Duodenal mucosa (tissue), 2 donors: Measurements from ENCODE around the gene KIF5C.
A peak's percentile ranks its signal among the peaks of the same experiment; 100 is the strongest.

Experiments
- H3K27ac ChIP-seq: one replicate; pipeline ENCODE4 v1.7.0; 2013; ENCODE audit warnings: low read depth, low read length
- H3K27me3 ChIP-seq, 2 donors: one replicate each; pipeline ENCODE4 v1.7.0; 2013; ENCODE audit warnings: low read length in 2 of 2, control low read depth in 1 of 2; ENCODE audit not compliant: insufficient read depth in 2 of 2, control insufficient read depth in 1 of 2
- H3K36me3 ChIP-seq, 2 donors: one replicate each; pipeline ENCODE4 v1.7.0; 2013; ENCODE audit warnings: low read length in 2 of 2, control low read depth in 1 of 2; ENCODE audit not compliant: insufficient read depth in 2 of 2, control insufficient read depth in 1 of 2
- H3K4me1 ChIP-seq, 2 donors: one replicate each; pipeline ENCODE4 v1.7.0; 2013; ENCODE audit warnings: low read length in 2 of 2, control low read depth in 1 of 2; ENCODE audit not compliant: insufficient read depth in 2 of 2, control insufficient read depth in 1 of 2
- H3K4me3 ChIP-seq, 2 donors: one replicate each; pipeline ENCODE4 v1.7.0; 2013; ENCODE audit warnings: low read length in 2 of 2, low read depth in 1 of 2
- H3K9ac ChIP-seq, 2 donors: one replicate each; pipeline ENCODE4 v1.7.0; 2013; ENCODE audit warnings: low read length in 2 of 2, low read depth in 1 of 2
- H3K9me3 ChIP-seq, 2 donors: one replicate each; pipeline ENCODE4 v1.7.0; 2013; ENCODE audit warnings: low read length in 2 of 2, control low read depth in 1 of 2; ENCODE audit not compliant: control insufficient read depth in 1 of 2

Gene KIF5C

GRCh38 chr2:149029307-149029965 is 154.4 kb downstream of the KIF5C start:
- H3K27me3 ChIP-seq, result peaks cover 0 to 10% of the 10 kb centered on the region in 2 donors
- no peaks in the 10 kb centered on the region for H3K36me3 ChIP-seq
- H3K4me1 ChIP-seq, result peaks cover 3 to 10% of the 10 kb centered on the region in 2 donors
- H3K9ac ChIP-seq, result no peak overlapping the region
- H3K27ac ChIP-seq, result no peak overlapping the region
- no peak overlapping the region for H3K4me3 ChIP-seq
- H3K9me3 ChIP-seq, result no peaks in the 10 kb centered on the region

DNA sequence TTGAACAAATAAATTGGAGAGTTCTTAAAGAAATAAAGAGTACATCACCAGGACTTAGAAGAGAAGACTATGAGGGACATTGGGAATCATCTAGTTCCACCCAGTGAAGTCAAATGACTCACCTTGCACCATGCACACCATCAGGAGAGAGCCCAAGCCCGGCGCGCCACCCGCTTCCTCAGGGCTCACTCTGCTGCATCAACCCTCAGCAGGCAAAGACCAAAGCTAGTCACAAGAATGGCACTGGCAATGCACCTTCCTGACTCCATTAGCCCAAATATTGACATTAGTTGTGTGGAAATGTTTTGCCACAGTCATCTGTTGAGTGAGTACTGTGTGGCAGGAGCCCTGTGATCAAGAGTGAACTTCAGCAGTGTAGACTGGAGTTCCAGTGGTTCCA is 156.4 kb downstream of the KIF5C start:
- H3K27me3 ChIP-seq, result peaks cover 0 to 12% of the 10 kb centered on the region in 2 donors
- H3K9ac ChIP-seq, result no peak overlapping the region
- no peaks in the 10 kb centered on the region for H3K36me3 ChIP-seq
- no peaks in the 10 kb centered on the region for H3K9me3 ChIP-seq
- no peak overlapping the region for H3K27ac ChIP-seq
- no peak overlapping the region for H3K4me3 ChIP-seq
- no peaks in the 10 kb centered on the region for H3K4me1 ChIP-seq

DNA sequence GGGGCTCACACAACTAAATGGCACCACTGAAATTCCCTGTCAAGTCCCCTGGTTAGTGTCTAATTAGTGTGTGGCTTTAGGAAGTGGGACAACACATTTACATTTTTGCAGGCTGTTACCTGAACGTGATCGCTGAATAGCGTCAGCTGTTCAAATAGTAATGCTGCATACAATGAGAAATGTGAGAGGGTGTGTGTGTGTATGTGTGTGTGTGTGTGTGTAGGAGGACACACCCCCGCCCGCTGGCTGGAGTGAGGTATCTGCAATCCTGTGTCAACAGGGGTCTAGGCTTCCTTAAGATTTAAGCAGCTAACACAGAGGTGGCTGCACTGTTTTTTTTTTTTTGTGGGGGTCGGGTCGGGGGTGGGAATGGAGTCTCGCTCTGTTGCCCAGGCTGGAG is 158.7 kb downstream of the KIF5C start:
- H3K9me3 ChIP-seq, result no peaks in the 10 kb centered on the region

DNA sequence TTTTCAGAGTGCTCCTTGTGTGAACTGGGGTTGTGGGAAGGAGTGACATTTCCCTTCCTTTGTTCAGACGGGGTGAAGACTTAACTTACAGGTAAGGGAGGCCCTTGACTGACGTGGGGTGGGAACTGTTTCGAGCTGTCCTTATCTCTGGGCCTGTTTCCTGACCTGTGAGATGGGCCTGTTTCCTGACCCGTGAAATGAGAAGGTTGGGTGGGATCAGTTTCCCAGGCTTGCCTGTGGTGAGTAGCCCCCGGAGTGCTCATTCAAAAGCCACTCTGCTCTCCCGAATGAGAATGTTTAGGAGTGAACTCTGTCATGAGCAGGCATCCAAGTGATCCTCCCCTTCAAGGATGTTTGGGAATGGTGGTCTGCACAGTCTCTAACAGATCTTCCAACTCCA is 159.4 kb downstream of the KIF5C start:
- H3K9me3 ChIP-seq, result no peaks in the 10 kb centered on the region
- no peaks in the 10 kb centered on the region for H3K4me1 ChIP-seq
- no peak overlapping the region for H3K27ac ChIP-seq
- no peaks in the 10 kb centered on the region for H3K36me3 ChIP-seq
- H3K27me3 ChIP-seq, result peaks cover 12 to 14% of the 10 kb centered on the region in 2 donors
- no peak overlapping the region for H3K9ac ChIP-seq
- H3K4me3 ChIP-seq, result no peak overlapping the region

More for the DNA sequence above, 158.7 kb downstream of the KIF5C start:
- Histone ChIP-seq H3K9ac (no peak overlapping the region), H3K4me1 (no peaks in the 10 kb centered on the region), H3K4me3 (no peak overlapping the region), H3K27ac (no peak overlapping the region), H3K27me3 (peaks cover 8 to 13% of the 10 kb centered on the region in 2 donors), H3K36me3 (no peaks in the 10 kb centered on the region)

DNA sequence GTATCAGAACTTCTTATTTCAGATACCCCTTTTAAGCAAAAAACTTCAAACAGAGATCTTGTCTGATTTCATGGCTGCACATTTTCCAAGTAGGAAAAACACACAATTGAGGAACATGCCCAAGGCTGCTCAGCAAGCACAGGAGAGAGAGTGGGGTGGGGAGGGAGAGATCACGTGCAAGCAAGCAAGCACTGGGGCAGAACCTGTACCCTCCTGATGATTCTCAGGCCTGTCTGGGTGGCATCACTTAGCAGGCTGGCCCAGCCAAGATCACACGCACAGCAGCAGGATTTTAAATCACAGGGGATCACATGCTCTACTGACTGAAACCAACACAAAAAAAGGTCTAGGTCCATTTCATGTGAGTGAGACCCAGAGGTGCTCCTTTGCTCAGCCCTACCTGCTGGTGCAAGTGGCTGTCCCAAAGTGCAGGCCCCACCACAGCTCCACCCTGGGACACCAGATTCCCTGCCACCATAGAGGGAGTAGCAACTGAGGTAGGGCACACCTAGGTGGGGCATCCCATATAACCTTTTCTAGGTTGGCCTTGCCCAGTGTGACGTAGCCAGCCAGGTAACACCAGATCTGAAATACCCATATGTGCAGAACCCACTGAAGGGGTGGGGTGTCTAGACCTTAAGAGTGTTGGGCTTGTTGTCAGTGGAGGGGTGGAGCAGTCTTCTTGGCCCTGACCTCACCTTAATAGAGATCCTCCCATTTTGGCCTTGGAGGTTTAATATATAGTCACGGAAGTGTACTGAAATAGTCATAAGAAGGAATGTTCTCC is 161.7 kb downstream of the KIF5C start:
- Histone ChIP-seq H3K4me1 (no peaks in the 10 kb centered on the region), H3K4me3 (no peak overlapping the region), H3K9me3 (no peaks in the 10 kb centered on the region), H3K9ac (no peak overlapping the region), H3K27ac (no peak overlapping the region), H3K27me3 (peaks cover 6 to 21% of the 10 kb centered on the region in 2 donors), H3K36me3 (no peaks in the 10 kb centered on the region)

DNA sequence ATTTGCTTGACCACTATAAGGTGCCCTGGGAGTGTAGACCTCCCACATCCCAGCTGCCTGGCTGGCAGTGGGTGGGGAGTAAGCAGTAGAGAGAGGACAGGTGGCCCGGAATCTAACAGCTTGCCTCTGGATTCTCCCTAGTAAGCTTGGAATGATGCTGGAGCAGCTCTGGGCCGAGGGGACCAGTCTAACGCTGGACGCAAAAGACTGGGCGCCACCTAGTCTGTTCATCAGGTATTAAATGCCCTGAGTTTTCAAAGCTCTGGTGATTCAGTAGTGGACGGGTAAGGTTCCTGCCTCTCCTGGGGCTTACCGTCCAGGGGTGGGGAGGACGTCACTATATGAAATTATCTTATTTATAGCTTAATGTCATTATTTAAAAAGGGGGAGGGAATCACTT is 162.8 kb downstream of the KIF5C start:
- H3K9ac ChIP-seq, result peak overlapping the region in 1 of 2 donors; percentile 23

DNA sequence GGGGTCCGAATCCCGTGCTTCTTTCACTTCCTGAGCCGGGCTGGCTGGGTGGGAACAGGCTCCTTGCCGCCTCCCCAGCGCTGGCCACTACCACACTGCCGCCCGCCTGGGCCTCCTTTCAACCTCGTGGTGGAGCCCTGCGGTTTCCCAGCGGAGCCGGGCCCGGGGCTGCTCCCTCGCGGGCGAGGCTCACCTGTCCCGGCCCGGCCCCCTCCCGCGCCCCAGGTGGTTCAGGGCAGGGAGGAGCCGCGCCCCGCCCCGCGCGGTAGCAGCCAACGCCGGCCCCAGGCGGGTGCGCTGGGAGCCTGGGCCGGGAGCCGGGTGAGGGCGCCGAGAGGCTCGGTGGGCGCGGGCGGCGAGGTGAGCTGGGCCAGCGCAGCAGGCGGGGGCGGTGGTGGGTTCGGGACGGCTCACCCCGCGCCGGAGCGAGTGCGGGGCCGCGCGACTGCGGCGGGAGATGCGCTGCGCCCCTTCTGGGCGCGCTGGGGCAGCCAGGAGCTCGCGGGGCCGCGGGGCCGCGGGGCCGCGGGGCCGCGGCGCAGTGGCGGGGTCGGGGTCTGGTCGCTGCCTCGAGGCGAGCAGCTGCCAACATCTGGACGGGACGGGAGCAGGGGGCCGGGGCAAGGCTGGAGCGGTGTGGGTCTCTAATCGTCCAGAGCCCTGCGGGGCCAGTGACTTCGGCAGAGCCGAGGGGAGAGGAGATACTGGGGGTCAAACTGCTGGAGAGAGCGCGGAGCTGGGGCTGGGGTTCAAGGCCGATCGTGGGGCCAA is 163.6 kb downstream of the KIF5C start, which contains the start of gene LYPD6B:
Gene LYPD6B (plus strand): TSS at position 258 of the 771 bp plus-strand sequence. CDS start 92,250 bp downstream, outside the sequence.
- H3K4me1 ChIP-seq, result no peaks in the 10 kb centered on the region
- H3K9me3 ChIP-seq, result no peaks in the 10 kb centered on the region
- no peaks in the 10 kb centered on the region for H3K36me3 ChIP-seq
- H3K4me3 ChIP-seq, result peak within 1 kb of the TSS; percentile 58 to 72
- peaks cover 6 to 21% of the 10 kb centered on the region in 2 donors for H3K27me3 ChIP-seq
- peak within 1 kb of the TSS in 1 of 2 donors; percentile 53 for H3K9ac ChIP-seq
- no peak within 1 kb of the TSS for H3K27ac ChIP-seq

More for the DNA sequence above, 162.8 kb downstream of the KIF5C start:
- Histone ChIP-seq H3K4me3 (peak overlapping the region; percentile 58 to 72), H3K27ac (no peak overlapping the region), H3K9me3 (no peaks in the 10 kb centered on the region), H3K36me3 (no peaks in the 10 kb centered on the region), H3K4me1 (no peaks in the 10 kb centered on the region), H3K27me3 (peaks cover 6 to 21% of the 10 kb centered on the region in 2 donors)

- Histone ChIP-seq H3K9me3 (no peaks in the 10 kb centered on the region), H3K9ac (peak overlapping the region in 1 of 2 donors; percentile 53), H3K27ac (no peak overlapping the region), H3K36me3 (no peaks in the 10 kb centered on the region), H3K4me3 (peak overlapping the region; percentile 51 to 69), H3K27me3 (peaks cover 6 to 21% of the 10 kb centered on the region in 2 donors), H3K4me1 (no peaks in the 10 kb centered on the region)
These were observed 164.2 kb downstream of the KIF5C start for GRCh38 chr2:149039213-149039724.

DNA sequence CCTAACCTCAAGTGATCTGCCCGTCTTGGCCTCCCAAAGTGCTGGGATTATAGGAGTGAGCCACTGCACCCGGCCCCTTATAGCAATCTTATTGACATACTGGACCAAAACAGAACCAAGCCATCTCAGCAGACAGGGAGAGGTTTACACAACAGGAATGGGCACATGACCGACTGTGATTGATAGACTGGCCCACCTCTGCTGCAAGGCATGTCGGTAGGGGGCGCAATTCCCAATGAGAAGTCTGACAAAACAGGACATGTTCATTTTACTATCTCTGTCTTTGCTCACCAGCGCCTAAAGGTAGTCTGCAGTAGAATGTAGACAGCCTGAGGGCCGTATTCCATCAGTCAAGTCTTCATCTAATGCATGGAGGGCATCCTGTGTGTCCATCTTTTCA is 165.4 kb downstream of the KIF5C start:
- no peaks in the 10 kb centered on the region for H3K4me1 ChIP-seq
- no peak overlapping the region for H3K9ac ChIP-seq
- H3K9me3 ChIP-seq, result no peaks in the 10 kb centered on the region
- no peak overlapping the region for H3K27ac ChIP-seq
- H3K36me3 ChIP-seq, result no peaks in the 10 kb centered on the region
- no peak overlapping the region for H3K4me3 ChIP-seq
- H3K27me3 ChIP-seq, result peaks cover 6 to 21% of the 10 kb centered on the region in 2 donors
